Ascending aorta (tissue), 2 donors: Measurements from ENCODE around the gene HS1BP3. TPM values are rescaled to one million over a fixed set of nuclear protein-coding genes. Genes with fewer than 3 reads are reported as not detected.

Experiments
- DNase-seq, 2 donors: peaks; one replicate each; pipeline ENCODE4 v3.0.0-alpha.2; 2019; ENCODE audit warnings: low spot score in 2 of 2
- H3K27ac ChIP-seq, 2 donors: fragments of 200-600 bp; sonication (generic); one replicate each; pipeline ENCODE4 v1.5.1; 2016 to 2017; ENCODE audit warnings: mild to moderate bottlenecking in 1 of 2
- H3K27me3 ChIP-seq: fragments of 200-600 bp; sonication (generic); one replicate; pipeline ENCODE4 v1.5.1; 2017
- H3K36me3 ChIP-seq, 2 donors: fragments of 200-600 bp; sonication (generic); one replicate each; pipeline ENCODE4 v1.5.1; 2016
- H3K4me1 ChIP-seq, 2 donors: fragments of 200-600 bp; sonication (generic); one replicate each; pipeline ENCODE4 v1.5.1; 2016 to 2017; ENCODE audit warnings: mild to moderate bottlenecking in 1 of 2
- H3K4me3 ChIP-seq, 2 donors: fragments of 200-600 bp; sonication (generic); one replicate each; pipeline ENCODE4 v1.5.1; 2016 to 2017; ENCODE audit warnings: mild to moderate bottlenecking in 1 of 2
- H3K9me3 ChIP-seq, 2 donors: fragments of 200-600 bp; sonication (generic); one replicate each; pipeline ENCODE4 v1.5.1; 2016
- CTCF ChIP-seq, 3 experiments: fragments of 200-600 bp in 2 of 3; fragments of 450-650 bp in 1 of 3; sonication (generic) in 2 of 3; IDR thresholded peaks; one replicate each; pipeline ENCODE4 v1.5.1; 2016 to 2019; ENCODE audit warnings: antibody characterized with exemption in 3 of 3, mild to moderate bottlenecking in 1 of 3, moderate library complexity in 1 of 3
- intact Hi-C: fragments of 100-400 bp; cut with DNase I; formaldehyde crosslinking; loops from one replicate; pipeline ENCODE4 v1.15.1; 2023
- total RNA-seq: library from RNA; depleted of rRNA; stranded (reverse); fragments of >200 nt; gene quantifications from one replicate; pipeline ENCODE4 v1.1.0, GENCODE V29; 2016

HS1BP3 gene
- total RNA-seq, 1 donor from 2014 or later, result 40.0 TPM

- Histone ChIP-seq H3K4me1 (peaks cover 10 to 20% of the 10 kb centered on the region in 2 donors), H3K9me3 (no peaks in the 10 kb centered on the region), H3K36me3 (no peaks in the 10 kb centered on the region), H3K4me3 (no peak overlapping the region), H3K27me3 (no peaks in the 10 kb centered on the region), H3K27ac (no peak overlapping the region)
- peak in 1 of 2 donors; percentile 60 for DNase-seq
- TF ChIP-seq CTCF (IDR thresholded peaks at IDR 0.05), result no peak
- intact Hi-C loops, result no loop called here
Observed at GRCh38 chr2:20588918-20589871, 61.7 kb downstream of the HS1BP3 start.

GRCh38 chr2:20585710-20586594 is 64.9 kb downstream of the HS1BP3 start:
- intact Hi-C loops, result no loop called here
- peaks cover 11 to 26% of the 10 kb centered on the region in 2 donors for H3K4me1 ChIP-seq
- no peaks in the 10 kb centered on the region for H3K27me3 ChIP-seq
- H3K27ac ChIP-seq, result peak overlapping the region in 1 of 2 donors; percentile 24
- no peak for TF ChIP-seq CTCF (IDR thresholded peaks at IDR 0.05)
- no peaks in the 10 kb centered on the region for H3K9me3 ChIP-seq
- no peak overlapping the region for H3K4me3 ChIP-seq
- peak; percentile 5 to 39 for DNase-seq
- H3K36me3 ChIP-seq, result no peaks in the 10 kb centered on the region

GRCh38 chr2:20585359-20585709 is 65.6 kb downstream of the HS1BP3 start:
- H3K27ac ChIP-seq, result peak overlapping the region; percentile 59 to 66

GRCh38 chr2:20584399-20585358 is 66.2 kb downstream of the HS1BP3 start:
- peaks cover 15 to 35% of the 10 kb centered on the region in 2 donors for H3K4me1 ChIP-seq
- H3K27ac ChIP-seq, result peak overlapping the region; percentile 59 to 66
- peak in 1 of 2 donors; percentile 88 for DNase-seq
- intact Hi-C loops, result no loop called here
- H3K9me3 ChIP-seq, result no peaks in the 10 kb centered on the region
- no peaks in the 10 kb centered on the region for H3K36me3 ChIP-seq
- TF ChIP-seq CTCF (IDR thresholded peaks at IDR 0.05), result no peak
- H3K27me3 ChIP-seq, result no peaks in the 10 kb centered on the region
- H3K4me3 ChIP-seq, result no peak overlapping the region

More at GRCh38 chr2:20585359-20585709, 65.6 kb downstream of the HS1BP3 start:
- H3K36me3 ChIP-seq, result no peaks in the 10 kb centered on the region
- H3K27me3 ChIP-seq, result no peaks in the 10 kb centered on the region
- H3K9me3 ChIP-seq, result no peaks in the 10 kb centered on the region
- peaks cover 11 to 29% of the 10 kb centered on the region in 2 donors for H3K4me1 ChIP-seq
- TF ChIP-seq CTCF (IDR thresholded peaks at IDR 0.05), result no peak
- H3K4me3 ChIP-seq, result no peak overlapping the region
- no peak for DNase-seq
- intact Hi-C loops, result no loop called here

GRCh38 chr2:20584045-20584398 is 66.9 kb downstream of the HS1BP3 start:
- Histone ChIP-seq H3K4me3 (no peak overlapping the region), H3K4me1 (peaks cover 17 to 40% of the 10 kb centered on the region in 2 donors), H3K36me3 (no peaks in the 10 kb centered on the region), H3K9me3 (no peaks in the 10 kb centered on the region), H3K27ac (peak overlapping the region; percentile 59 to 66), H3K27me3 (no peaks in the 10 kb centered on the region)
- no peak for DNase-seq
- TF ChIP-seq CTCF (IDR thresholded peaks at IDR 0.05), result no peak
- intact Hi-C loops, result no loop called here
